Right hindlimb (tissue), 1 donor: ENCODE results near the gene CEP44.
A peak's percentile ranks its signal among the peaks of the same experiment; 100 is the strongest.
"Not testable (repeated sequence)": the region's sequence is repeated elsewhere in the genome, so short reads cannot be mapped to it uniquely, and the experiment has no call there.

Experiments
- DNase-seq: peaks from one replicate; pipeline ENCODE4 v3.0.0-alpha.2; 2018

Gene CEP44

GRCh38 chr4:174279433-174280155, 4.1 kb upstream of the CEP44 start:
- DNase-seq: no peak

GRCh38 chr4:174281182-174281737, 2.5 kb upstream of the CEP44 start:
- DNase-seq: no peak

- DNase-seq: no peak
Observed at GRCh38 chr4:174281901-174282300, 1.8 kb upstream of the CEP44 start.

- peak; percentile 89 for DNase-seq
Observed at GRCh38 chr4:174282836-174283506, 740 bp upstream of the CEP44 start.

- no peak for DNase-seq
Observed at GRCh38 chr4:174284487-174284886, 776 bp downstream of the CEP44 start.

- DNase-seq: no peak
Observed at GRCh38 chr4:174286870-174287269, 3.2 kb downstream of the CEP44 start.

DNA sequence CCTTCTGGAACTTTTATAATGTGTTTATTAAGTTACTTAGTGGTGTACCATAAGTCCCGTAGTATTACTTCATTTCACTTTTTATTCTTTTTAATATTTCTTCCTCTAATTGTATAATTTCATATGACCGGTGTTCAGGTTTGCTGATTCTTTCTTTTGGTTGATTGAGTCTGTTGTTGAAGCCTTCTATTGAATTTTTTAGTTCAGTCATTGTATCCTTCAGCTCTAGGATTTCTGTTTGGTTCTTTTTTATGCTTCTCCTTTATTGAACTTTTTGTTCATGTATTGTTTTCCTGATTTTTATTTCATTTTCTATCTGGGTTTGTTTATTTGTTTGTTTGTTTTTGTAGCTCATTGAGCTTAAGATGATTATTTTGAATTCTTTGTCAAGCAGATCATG, 8.8 kb downstream of the CEP44 start:
- no peak for DNase-seq

GRCh38 chr4:174294641-174295040, 10.9 kb downstream of the CEP44 start:
- not testable (repeated sequence) for DNase-seq

DNA sequence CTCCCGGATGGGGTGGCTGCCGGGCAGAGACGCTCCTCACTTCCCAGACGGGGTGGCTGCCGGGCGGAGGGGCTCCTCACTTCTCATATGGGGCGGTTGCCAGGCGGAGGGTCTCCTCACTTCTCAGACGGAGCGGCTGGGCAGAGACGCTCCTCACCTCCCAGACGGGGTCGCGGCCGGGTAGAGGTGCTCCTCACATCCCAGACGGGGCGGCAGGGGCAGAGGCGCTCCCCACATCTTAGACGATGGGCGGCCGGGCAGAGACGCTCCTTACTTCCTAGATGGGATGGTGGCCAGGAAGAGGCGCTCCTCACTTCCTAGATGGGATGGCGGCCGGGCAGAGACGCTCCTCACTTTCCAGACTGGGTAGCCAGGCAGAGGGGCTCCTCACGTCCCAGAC, 11.4 kb downstream of the CEP44 start:
- not testable (repeated sequence) for DNase-seq

DNA sequence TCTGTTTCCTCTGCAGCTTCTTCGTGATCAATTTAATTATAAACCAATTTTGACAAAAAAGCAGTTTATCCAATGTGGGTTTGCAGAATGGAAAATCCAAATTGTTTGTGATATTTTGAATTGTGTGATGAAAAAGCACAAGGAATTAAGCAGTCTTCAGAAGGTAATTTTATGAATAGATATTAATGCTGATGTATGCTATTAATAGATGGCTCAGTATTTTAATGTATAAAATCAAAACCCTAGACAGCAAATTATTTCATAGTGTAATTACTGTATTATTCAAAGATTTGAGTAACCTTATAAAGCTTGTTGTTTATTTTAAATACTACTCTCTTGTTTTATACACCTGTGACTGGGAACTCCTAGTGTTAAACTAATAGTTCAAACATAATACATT, 20.0 kb downstream of the CEP44 start:
- DNase-seq: no peak

DNA sequence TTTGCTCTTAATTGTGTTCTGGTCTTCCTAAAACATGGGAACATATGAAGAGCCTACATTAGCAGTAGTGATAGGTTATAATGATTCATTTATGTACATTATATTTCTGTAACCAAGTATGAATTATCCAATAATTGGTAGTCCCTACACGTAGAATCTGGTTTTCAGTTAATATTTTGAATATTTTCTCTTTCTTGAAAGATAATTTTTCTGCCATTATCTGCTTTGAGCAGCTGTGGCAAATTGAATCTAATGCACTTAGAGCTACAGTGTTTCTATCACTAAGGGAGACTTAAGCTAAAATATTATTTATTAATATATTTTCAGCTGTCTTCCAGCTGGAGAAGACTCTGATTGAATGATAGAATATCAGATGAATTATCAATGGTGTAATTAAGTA, 21.0 kb downstream of the CEP44 start:
- no peak for DNase-seq

DNA sequence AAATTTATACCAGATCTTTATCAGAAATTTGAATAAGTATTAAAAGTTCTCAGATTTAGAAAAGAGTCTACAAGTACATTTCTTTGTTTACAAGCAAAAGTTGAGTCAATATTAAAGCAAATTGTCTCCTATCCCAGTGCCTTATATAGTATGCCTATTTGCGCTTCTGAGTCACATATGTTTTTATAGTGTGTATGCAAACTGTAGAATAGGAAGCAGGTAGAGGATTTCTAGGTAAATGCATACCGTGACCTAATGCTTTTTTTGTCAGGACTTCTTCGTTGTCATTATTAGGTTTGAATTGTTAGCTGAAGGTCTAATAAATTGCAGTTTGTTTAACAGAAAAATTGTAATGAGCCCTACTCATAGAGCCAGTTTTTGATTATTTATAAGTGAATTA, 22.2 kb downstream of the CEP44 start:
- DNase-seq: no peak

DNA sequence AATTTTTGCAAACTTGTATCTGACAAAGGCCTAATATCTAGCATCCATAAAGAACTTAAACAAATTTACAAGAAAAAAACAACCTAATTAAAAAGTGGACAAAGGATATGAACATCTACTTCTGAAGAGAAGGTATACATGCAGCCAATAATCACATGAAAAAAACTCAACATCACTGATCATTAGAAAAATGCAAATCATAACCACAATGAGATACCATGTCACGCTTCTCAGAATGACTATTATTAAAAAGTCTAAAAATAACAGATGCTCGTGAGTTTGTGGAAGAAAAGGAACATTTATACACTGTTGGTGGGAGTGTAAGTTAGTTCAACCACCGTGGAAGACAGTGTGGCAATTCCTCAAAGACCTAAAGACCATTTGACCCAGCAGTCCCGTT, 24.0 kb downstream of the CEP44 start:
- no peak for DNase-seq

DNA sequence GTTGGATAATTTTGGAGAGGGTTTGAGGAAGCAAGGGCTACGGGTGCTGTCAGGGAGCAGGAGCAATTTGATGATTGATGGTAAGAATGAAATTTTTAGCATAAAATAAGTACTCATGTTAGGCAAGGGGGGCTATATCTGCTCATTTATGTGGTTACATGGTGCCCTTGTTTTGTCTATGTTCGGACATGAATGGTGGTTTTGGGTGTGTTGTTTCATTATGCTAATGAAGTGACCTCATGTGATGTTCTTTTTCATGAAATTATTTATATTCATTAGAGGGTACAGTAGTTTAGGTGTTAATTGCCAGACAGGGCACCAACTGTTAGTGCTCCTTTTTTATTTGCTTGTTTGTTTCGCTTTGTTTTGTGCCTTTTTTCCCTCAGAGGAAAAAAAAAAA, 29.3 kb downstream of the CEP44 start:
- no peak for DNase-seq

GRCh38 chr4:174314274-174314673, 30.6 kb downstream of the CEP44 start:
- no peak for DNase-seq

DNA sequence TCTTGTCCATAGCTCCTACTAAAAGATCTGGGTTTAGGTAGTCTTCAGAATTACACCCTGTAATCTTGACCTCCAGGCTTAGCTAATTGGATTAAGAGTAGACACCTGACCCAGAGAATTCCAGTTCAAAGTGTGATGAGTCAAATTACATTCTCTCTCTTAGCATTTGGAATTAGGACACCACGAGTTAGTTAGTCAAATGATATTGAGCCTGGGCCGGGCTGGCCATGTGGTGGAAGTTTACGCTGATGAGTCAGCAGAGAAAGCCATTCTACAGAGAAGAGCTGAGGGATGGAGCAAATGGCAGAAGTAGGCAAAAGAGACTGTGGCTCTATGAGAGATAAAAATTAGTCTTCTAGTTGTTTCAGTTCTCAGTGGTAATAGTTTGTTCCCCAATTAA, 31.1 kb downstream of the CEP44 start:
- no peak for DNase-seq

DNA sequence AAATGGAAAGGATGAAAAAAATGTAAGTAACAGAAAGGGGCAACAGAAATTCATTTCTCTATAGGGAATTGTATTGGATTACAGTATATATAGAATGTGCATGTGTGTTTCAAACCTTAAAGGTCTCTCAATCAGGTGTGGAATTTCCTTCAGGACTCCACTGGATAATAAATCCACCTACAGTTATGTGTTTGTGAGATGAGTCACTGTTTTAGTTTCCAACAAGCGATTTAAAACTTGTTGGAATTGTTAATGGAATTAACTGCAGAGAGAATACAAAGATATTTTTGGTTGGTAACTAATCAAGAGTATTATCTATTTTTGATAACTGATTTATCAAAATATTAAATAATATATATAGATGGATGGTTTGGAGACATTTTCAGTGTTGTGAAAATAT, 32.8 kb downstream of the CEP44 start:
- DNase-seq: no peak

DNA sequence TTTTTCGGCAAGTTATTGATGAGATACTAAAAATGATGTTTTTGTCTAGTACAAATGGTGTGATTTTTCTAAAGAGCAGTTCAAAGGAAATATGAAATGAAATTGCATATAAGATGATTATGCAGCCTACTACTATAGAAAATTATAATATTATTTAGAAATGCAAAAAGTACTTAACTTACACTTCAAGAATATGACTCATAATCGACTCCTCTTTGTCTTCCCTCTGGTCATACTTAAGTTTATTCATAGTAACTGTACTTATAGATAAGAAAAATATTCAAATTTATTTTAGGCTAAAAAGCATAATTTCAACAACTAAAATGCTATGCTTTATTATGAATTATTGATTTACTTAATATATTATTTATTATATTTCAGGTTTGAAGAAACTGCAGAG, 33.2 kb downstream of the CEP44 start:
- DNase-seq: no peak

DNA sequence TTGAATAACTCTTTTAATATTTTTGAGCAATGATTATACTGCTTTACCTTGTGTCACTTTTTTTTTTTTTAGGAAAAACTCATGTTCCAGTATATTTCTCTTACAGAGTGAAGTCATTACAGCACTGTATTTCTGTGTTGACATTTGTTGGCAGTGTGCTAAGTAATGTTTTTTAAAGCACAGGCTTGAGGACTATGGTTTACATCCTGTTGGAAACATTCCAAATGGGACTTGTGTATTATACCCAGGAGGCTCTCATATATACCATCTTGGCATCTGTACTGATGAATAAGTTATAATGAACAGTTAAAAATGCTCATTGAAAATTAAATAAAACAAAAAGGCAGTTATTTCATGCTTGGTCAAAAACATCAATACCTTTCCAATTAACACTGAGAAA, 33.8 kb downstream of the CEP44 start:
- no peak for DNase-seq

- DNase-seq: no peak
Observed at GRCh38 chr4:174318829-174319764, 35.4 kb downstream of the CEP44 start.

DNA sequence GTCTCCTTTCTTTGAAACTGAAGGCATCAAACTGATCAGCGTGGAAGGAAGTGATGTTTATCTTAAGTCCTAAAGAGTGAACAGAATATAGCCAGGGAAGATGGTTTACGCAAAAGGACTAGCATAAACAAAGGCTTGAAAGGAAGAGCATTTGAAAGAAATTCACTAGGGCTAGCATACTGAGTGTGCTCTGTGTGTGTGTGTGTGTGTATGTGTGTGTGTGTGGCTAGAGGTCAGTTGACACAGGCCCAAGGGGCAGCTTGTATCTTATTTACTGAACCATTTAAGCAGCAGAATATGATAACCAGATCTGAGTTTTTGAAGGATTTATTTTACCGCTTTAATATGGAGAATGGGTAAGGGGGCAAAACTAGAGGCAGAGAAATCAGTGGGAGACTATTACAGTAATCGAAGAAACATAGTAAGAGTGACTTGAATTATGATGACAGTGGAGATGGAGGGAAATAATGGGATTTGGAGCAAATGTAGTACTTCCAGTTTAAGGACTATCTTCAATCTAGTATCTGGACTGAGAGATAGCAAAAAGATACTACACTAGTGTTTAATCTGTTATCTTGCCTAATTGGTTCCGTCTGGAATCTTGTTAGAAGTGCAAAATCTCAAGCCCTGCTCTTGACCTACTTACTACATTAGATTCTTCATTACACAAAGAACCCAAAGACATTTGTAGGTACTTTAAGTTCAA, 36.9 kb downstream of the CEP44 start:
- no peak for DNase-seq

DNA sequence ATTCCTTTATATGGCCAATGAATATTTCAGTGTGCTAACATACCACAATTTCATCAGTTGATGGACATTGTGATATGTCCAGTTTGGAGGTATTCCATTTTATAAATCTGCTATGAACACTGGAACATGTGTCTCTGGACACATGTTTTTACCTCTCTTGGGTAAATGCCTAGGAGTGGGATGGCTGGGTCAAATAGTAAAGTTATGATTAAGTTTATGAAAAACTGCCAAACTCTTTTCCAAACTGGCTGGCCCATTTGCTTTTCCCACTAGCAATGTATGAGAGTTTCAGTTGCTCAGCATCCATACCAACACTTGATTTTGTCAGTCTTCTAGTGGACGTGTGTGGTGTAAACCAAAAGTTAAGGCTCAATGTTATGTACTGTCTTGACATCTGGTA, 40.5 kb downstream of the CEP44 start:
- DNase-seq: no peak

DNA sequence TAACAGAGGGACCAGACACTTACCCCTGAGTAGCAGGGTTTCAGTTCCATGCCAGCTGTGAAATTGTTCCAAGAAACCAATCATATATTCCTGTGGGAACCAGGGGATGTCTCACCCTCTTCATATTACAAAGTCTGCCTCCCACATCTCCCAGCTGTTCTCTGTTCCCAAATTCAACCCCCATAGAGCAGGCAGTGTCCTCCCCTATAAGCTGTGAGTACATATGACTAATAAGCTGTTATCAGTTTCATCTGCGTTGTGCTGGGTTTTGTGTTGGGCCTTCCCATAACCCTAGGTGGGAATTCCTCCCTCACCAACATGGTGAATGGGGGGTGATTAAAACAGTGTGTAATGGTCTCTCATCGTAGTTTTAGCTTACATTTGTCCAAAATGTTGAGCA, 41.0 kb downstream of the CEP44 start:
- no peak for DNase-seq
